ENCODE data around the gene HOXC6.

DNA sequence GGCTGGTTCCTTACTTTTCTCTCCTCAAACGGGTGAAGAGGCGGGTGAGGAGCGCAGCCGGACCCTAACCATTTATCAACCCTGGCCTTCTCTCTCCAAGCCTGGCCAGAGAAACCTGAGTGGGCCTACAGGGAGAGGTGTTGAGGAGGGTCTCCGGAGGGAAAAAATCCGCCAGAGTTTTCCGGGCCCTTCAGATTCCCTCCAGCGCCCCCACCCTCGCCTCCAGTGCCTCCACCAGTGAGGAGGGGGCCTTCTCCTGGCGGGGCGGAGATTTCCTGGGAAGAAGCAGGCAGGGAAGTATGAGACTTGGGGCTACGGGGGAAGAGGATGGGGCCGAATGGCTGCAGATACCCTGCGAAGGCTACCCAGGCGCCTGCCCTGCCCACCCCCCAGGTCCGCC lies 3.2 kb downstream of the HOXC6 start:
- TF ChIP-seq POLR2A (IDR thresholded peaks at IDR 0.05) (no peak), CTCF (IDR thresholded peaks at IDR 0.05) (no peak)
